ENCODE measurements around the gene PDE4B.
"Not testable (repeated sequence)": the region's sequence is repeated elsewhere in the genome, so short reads cannot be mapped to it uniquely, and the experiment has no call there.

The PDE4B gene

DNA sequence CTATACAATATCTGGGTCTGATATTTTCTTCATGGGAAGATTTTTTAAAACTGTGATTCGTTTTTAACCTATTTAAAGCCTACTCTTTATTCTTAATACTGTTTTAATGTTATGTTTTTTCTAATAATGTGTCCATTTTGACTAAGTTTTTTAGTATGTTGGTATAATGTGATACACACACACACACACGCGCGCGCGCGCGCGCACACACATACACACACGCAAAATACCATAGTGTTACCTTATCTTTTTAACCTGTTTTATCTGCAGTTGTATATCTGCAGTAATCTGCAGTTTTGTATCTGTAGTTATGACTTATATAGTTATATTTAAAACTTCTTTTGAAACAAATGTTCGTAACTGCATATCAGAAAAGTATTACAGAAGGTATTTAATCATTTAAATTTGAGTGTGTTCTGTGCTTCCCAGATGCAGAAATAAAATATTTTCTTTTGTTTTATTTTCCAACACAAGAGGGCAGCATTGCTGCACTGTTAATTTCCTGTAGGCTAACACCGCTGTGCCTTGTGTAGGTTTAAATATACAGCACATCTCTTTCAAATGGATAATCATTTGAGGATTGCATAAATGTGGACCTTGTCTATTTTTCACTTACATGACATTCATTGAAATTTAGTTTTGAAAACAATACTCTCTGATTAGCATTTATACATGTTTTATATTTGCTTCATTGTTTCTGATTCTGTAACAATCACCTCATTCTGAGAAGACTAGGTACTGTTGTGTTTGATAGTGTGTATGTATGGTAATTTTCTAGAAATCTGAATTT, 166.1 kb downstream of the PDE4B start:
- peak; percentile 98 for FAIRE-seq

DNA sequence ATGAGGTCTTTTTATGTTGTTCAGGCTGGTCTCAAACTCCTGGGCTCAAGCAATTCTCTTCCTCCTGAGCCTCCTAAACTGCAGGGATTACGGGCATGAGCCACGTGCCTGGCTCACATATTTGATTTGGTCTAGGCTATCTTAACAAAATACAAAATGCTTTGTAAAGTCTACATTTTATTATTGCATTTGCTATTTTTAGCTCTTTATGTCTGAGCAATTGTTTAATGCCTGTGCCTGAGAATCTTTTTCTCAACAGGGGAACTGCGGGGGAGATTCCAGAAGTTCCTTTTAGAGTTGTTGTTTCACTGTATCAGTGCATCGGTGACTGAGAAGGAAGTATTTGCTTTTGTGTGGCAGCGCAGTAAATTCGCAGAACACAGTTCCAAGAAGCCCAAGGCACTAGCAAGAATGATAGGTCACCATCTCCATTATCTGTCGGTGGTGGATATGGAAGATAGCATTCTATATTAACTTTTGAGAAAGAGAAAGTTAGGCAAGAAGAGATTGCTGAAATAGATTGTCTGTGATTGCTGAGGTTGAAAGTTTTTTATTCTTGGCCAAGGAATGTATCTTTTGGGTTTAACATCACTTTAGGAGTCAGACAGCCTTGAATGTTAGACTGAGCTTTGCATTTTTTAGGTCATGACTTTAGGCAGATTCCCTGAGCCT, 167.3 kb downstream of the PDE4B start:
- no peak for FAIRE-seq

DNA sequence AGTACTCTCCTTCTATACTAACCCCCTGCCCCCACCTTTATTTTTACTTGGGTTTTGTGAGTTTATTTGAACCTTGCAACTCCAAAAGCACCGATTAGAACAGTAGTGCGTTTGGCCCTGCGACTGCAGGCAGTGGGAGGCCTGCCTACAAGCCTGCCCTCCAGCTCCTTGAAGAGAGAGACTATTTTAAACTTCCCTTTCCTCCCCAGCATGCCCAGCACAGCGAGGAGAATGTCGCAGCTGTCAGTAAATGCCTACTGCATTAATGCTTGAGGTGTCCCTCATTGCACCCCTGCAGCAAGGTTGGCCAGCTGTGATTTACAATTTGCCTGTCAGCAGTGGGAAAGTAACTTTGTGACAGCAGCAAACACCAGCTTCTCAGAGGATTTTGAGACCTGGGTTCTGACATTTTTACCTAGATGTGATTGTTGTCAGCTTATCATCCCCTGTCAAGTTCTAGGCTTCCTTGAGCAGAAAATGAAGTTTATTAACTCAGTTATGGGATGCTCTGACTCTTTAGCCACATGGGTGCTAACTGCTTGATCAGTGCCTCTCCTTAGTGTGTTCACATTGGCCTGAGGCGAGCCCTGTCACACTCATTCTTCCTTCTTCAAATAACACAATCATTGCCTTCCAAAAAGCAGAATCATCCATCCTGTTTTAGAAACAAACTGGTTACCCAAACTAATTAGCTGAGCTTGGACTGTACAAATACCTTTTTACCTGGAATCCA, 170.6 kb downstream of the PDE4B start:
- FAIRE-seq: no peak

DNA sequence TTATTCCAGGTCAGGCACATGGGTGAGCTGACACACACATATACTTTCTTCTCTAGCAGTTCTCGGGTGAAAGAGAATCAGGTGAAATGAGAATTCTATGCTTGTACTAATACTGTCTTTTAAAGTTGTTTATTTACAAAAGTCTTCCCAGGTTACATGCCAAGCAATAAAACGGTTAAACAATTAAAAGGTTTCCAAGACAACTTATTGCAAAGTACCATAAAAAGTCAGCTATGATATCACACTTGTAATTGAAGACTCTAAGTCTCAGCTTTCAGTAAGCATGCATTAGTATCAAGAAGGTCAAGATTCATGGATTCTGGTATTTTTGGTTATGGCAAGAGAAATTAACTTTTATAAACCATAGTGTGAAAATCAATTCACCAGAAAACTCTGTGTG, 171.4 kb downstream of the PDE4B start:
- no peak for FAIRE-seq

DNA sequence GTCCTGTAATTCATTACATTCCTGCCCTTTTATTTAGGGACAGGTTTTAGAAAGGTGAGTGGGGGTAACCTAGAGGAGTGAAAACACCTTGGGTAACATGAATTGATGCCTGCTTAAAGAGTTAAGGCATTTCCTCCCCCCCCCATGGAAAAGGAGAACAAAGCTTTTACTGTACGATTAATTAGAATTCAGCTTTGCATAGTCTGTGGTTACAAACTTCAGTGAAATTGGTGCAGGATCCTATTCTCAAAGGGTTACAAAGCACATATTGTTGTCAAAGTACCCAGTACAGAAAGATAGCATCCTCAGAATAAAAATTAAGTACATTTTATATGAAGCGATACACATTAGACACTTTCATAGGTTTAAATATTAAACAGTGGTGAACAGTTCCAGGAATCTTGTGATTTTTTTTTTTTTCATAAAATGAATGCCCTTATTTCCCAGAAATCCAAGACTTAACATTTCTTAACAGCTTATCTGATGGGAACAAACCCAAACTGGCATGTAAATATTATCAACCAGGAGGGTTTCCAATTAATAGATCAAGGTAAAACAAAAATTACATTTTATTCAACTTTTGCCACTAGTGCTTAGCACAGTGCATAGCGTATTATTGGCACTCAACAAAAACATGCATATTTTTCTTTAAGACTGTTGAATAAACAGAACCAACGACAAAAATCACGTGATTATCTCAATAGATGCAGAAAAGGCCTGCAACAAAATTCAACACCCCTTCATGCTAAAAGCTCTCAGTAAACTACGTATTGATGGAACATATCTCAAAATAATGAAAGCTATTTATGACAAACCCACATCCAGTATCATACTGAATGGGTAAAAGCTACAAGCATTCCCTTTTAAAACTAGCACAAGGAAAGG, 172.7 kb downstream of the PDE4B start:
- FAIRE-seq: no peak

DNA sequence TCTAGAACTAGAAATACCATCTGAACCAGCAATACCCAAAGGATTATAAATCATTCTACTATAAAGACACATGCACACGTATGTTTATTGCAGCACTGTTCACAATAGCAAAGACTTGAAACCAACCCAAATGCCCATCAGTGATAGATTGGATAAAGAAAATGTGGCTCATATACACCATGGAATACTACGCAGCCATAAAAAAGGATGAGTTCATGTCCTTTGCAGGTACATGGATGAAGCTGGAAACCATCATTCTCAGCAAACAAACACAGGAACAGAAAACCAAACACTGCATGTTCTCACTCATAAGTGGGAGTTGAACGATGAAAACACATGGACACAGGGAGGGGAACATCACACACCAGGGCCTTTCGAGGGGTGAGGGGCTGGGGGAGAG, 174.8 kb downstream of the PDE4B start:
- FAIRE-seq: not testable (repeated sequence)

DNA sequence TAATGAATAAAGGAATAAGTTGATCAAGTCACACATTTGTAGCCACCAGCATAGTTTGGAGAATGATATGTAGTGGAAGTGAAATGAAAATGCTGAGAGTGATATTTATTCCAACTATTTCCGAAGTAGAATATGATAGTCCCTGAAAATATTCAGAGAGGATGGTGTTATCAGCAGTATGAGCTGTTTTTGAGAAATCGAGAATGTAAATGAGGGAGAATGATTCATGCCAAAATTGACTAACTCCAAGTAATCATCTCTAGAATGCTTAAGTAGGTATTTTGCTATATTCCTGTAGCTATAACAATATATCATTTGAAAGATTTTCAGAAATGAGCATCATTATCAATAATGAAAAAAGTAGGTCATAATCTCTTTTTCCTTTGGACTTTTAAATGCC, 178.9 kb downstream of the PDE4B start:
- no peak for FAIRE-seq

DNA sequence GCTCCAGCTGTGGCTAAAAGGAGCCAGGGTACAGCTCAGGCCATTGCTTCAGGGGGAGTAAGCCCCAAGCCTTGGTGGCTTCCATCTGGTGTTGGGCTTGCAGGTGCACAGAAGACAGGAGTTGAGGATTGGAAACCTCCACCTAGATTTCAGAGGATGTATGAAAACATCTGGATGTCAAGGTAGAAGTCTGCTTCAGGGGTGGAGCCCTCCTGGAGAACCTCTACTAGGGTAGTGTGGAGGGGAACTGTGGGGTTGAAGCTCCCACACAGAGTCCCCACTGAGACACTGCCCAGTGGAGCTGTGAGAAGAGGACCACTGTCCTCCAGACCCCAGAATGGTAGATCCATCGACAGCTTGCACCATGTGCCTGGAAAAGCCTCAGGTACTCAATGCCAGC, 183.0 kb downstream of the PDE4B start:
- no peak for FAIRE-seq

DNA sequence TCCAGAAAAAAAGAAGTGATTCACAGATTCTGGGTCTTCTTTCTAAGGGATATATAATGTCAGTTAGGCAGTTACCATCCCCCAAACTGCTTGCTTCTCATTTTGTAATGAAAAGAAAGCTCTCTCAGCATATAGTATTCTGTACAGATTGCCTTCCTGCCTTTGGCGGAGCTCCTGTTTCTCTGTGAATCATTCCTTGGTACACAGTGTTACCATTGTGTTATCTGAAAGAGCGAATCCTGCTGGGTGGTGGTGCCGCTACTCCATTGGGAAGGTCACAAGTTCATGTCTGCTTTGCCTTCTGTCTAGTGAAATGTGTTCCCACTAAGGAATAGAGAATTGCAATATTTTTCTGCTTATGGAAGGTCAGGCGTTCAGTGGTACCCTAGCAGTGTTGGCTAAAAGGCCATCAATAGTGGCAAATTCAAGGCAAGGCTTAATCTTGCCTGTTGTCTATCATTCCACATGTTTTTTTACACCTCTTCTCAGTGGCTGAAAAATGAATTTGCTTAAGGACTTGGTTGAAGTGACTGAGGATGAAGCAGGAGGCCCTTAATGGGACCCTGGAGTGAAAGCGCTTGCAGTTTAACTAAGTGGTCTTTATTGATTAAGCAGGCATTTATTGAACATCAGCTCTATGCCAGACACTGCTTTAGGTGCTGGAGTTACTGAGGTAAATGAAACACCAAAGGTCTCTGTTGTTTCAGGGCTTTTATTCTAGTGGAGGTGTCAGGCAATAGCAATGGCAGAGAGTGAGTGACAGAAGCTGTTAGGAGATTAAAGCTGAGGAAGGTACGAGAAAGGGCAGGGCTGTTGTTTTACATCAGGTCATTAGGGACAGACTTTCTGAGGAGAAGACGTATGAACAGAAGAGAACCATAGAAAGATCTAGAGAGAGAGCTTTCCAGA, 186.7 kb downstream of the PDE4B start:
- FAIRE-seq: no peak

DNA sequence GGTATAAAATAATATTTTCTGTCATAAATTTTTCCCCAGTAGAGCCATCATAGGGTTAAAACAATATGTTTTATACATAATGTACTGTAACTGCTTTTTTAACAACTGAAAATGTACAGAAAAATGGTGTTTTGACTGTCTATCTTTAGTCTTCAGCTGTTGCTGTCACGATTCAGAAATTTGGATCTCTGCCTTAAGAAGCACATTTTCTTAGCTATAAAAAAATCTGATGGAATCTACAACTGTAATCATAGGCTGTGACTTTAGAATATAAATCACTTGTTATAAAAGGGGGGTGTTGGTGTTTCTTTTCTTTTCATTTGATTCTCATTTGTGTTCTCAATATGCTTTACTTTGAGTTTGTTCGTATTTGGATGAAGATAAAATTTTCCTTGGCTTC, 187.5 kb downstream of the PDE4B start:
- no peak for FAIRE-seq

DNA sequence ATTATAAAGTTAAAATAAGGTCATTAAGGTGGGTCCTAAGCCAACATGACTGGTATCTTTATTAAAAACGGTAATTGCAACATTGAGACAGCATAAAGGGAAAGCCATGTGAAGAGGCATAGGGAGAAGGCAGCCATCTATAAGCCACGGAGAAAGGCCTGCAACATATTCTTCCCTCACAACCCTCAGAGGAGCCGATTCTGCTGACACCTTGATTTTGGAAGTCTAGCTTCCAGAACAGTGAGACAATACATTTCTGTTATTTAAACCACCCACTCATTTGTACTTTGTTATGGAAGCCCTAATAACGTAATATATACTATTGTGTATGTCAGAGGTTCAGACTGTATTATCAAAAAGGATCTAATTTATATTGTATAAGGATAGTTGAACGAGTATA, 190.8 kb downstream of the PDE4B start:
- no peak for FAIRE-seq

DNA sequence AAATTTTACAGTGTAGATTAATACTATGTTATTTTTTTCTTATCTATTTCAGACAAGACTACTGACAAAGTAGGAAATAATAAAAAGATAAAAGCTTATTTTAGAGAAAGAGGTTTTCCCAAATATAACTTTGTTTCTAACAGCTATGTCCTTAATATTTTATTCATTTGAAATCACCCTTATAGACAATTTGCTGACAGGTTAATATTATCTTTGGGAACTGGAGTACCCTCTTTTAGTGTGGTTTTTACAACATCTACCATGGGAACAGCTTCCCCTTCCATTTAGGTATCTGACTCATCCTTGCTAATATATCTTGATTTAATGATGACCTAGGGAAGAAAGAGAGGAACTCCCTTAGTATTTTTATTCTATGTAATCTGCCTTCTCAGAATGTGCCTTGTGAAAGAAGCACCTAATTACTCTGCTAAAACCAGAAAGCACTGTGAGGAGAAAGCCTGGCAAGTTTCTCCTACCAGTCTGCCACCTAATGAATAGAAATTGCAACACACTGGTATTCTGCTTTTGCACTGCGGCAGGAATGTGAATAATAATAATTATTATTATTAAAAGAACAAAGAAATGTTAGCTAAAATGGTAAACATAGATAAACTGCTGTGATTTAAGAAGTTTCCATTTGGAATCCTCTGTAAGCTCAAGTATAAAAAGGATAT, 192.8 kb downstream of the PDE4B start:
- peak; percentile 72 for FAIRE-seq

DNA sequence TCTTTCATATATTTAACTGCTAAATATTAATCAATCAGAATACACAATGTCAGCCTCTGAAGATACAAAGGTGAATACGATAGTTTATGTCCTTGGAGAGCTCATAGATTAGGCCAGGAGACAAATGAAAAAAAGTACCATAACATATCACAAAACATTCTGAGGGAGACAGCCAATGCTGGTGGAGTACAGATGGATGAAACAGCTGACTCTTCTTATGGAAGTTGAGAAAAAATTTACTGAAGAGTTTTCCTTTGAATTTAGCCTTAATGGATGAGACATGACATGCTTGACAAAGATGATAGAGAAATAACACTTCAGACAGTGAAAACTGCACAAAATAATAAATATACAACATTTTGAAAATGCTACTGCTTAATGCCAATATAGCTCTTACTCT, 193.5 kb downstream of the PDE4B start:
- FAIRE-seq: no peak

DNA sequence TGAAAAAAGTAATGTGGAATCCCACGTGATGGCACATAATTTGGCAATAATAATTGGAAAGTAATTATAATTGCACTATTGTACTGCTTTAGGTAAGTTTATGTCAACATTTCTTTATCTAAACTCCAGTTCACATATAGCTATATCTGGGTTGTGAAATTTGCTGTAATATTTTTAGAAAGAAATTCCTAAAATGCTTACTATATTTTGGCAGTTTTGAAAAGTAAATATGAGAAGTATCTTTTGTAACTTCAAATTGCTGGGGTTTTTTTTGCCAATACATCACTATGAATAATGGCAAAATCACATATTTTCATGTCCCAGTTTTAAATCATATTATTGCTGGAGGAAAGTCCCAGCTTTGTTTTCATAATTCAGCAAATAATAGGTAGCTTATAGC, 197.5 kb downstream of the PDE4B start:
- no peak for FAIRE-seq

DNA sequence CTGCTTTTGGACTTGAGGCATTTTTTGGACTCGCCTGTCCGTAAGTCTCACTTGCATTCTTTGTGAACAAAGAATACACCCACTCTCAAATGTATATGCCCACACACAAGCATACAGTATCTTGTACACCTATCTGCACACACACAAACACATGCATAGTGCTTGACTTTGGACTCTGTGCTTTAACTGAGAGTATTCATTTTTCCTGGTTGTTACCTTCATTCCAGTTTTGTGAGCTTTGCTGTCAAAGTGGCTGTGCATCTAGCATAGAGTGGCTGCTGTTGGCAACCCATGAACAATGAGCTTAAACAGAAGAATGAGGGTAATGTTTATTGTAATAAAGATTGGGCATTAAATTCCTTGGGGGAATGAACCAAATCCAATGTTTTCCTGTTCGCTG, 199.0 kb downstream of the PDE4B start:
- no peak for FAIRE-seq

DNA sequence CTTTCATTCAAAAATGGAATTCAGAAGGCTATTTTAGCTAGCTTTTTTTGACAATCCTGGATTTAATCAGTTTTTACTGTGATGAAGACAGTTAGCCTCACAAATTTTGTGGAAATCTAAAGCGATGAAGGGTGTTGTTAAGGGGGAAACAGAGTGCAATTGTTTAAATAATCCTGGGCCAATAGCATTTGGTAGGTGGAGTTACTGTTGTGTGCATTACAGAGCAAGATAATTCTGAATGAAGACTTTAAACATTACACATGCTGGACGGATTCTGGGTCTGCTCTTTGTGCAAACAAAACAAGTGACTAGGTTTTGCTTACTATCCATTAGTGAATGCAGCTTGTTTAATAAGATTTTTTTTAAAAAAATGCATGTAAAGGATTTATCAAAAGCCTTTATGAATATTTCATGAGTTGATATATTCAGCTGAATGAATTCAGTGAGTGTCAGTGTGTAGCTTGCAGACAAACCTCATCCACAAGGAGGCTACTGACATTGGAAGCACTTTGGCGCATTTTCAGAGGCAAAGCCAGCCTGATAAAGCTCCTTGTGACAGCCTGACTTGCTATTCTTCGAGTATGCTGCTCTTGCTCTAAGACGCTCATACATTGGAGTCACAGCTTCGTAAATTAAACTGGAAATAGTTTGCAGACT, 199.6 kb downstream of the PDE4B start:
- FAIRE-seq: peak; percentile 77

DNA sequence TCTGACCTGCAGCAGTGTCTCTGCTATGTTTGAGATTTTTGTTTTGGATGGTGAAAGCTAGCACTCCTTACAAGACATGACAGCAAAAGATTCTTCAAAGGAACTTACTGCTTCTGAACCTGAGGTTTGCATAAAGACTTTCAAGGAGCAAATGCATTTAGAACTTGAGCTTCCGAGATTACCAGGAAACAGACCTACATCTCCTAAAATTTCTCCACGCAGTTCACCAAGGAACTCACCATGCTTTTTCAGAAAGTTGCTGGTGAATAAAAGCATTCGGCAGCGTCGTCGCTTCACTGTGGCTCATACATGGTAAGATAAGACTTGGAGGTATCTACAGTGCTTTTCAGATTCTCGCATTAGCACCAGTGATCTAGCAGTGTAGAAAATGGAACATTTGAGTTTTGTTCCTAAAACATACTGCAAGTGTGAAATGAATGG, 200.2 kb downstream of the PDE4B start:
- no peak for FAIRE-seq

DNA sequence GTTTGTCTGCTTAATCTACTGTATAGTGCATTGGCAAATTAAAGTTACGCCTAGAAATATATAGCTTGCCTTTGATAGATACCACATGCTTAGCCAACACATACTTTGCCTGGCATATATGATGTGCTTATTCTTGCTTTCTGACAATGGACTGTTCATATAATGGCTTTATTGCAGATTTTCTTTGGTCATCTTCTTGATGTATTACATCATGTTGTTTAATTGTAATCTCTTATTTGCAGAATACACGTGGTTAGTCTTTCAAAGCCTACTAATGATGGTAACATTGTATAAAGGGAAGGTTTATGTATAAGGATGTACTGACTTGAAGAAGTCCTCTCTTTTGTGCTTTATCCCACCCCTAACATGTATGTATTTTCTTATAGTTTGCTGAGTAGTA, 201.5 kb downstream of the PDE4B start:
- no peak for FAIRE-seq

DNA sequence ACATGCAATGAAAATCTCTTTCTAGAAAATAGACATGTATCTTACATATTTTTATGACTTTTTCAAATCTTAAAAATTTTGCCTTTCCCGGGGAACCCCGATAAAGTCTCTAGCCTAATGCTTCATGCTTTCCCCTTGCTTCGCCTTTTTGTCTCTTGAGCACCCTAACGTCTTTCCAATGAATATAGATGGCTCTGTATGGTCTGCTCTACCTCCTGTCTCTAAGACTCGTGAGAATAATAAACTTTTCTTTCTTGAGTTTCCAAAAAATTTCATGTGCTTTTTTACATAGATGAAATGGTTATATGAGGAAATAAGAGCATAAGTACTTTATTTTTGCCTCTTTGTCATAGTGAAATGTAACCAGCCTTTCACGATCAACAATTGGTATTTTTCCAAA, 202.6 kb downstream of the PDE4B start:
- no peak for FAIRE-seq

DNA sequence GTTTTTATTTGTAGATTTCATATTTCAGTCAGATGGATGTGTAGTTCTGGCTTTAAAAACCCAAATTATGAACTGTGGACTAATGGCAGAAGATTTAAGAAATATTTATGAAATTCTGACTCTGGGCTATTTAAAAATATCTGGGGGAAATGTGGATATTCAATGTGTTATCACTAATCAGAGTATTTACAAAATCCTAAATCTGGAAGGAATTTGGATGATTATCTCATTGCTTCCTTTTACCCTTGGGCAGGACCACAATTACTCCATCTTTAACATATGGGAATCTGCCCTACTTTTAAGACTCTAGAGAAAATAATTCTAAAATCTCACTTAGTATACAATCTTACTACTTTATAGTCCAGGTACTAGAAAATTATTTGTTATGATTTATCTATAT, 203.2 kb downstream of the PDE4B start:
- FAIRE-seq: no peak

DNA sequence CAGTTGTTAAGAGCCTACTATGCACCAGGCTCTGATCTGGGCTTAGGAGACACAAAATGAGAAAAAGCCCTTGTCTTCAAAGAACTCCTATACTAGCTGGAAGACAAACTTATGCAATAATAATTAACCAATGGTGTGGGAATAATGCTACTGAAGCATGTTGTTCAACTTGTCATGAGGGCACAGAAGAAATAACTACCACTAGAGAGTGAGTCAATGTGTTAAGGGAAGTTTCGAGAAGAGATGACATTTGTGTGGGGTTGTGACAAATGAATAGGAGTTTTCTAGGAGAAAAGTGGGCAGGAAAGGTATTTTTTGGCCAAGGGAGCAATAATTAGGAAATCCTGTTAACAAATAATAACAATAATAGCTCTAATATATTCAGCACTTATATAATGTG, 205.0 kb downstream of the PDE4B start:
- FAIRE-seq: no peak

Measured in A204.1 (cell line).